ENCODE measurements around the gene OSBPL1A.

The OSBPL1A gene

DNA sequence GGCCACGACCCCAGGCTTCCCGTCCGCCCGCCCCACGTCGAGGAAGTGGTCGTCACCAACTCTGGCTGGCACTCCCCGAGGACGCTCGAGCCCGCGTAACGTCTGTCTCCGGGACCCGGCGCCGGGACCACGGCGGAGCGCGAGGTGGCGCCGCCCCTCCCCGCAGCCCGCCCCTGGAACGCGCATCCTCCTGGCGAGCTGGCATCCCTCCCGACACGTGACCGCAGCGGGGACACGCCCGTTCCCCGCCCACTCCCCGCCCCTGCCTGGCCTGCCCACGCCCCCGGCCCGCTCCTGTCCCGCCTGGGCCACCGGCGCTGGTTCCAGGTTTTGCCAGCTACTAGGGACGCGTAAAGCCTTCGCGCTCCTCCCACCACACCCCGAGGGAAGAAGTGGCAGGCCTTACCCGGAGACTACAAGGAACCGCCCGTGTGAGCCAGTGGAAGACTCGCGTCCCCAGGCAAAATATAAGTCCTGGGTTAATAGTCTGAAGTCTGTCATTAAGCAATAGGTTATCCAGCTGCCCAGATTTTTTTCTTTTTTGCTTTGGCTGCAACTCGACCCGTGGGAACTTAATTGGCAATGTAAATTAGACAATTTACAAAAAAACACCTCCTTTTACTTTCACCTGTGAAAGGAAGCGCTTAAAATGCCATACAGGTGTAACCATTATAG is at the start of gene OSBPL1A:
Gene OSBPL1A, minus strand, starts transcription at position 131 of the 675 bp plus-strand sequence. CDS start 20,291 bp downstream, outside the sequence.
- peak; percentile 80 for DNase-seq

DNA sequence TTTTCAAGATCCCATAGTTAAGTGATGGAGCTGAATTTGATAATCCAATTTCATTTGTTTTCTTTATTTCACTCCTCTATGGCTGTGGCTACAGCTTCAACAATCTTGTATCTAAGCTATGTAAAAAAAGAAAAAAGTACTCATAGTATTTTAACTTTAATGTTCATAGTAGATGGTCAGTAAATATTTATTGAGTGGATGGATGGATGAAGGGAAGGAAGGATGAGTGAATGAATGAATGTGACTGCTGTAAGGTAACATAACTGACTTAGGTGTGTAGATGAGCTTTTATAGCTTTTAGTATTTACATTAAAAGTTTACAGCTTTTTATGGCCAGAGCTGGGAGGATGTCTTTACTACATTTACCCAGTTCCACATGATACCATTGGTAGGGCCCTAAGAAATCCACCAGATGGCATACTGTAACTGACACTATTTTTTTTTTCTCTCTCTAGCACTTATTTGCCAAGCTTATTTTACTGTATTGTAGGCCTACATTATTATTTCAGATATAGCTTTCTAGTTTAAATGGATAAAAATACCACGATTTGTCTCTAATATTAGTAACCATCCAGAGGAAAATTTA is 49.4 kb upstream of the OSBPL1A start:
- no peak for DNase-seq

DNA sequence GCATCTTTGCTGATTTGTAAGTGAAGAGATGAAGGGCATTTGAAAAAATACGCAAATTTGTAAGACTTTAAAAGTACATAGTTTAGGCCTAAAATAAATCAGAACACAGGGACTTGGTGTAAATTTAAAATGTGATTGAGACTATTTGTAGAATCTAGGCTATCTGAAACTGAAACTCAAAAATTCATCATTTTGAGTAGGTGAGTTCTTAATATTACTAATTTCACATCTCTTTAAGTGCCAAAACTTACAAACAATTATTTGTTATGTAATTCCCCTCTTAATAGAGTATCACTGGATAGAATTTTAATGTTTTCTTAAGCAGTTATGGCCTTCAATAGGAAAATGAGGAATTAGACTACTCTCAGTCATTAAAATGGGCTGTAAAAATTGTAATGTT is 48.8 kb upstream of the OSBPL1A start:
- DNase-seq = no peak

DNA sequence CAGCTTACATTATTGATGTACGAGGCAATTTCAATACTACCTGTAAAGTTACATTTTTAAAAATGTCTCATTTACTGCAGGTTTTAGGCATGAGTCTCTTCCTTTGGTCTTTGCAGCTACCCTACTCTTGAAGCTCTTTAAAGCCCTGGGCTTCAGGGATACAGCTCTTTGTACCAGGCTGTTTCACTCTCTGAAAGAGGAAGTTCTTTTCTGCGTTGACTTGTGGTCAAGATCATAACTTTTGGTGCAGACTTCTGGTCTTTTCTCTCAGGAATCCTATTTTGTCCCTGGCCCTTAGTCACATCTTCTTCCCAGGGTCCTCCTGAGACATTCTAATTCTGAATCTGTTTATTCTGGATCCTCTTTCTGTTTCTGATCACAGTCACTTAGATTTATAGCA is 46.2 kb upstream of the OSBPL1A start:
- no peak for DNase-seq

DNA sequence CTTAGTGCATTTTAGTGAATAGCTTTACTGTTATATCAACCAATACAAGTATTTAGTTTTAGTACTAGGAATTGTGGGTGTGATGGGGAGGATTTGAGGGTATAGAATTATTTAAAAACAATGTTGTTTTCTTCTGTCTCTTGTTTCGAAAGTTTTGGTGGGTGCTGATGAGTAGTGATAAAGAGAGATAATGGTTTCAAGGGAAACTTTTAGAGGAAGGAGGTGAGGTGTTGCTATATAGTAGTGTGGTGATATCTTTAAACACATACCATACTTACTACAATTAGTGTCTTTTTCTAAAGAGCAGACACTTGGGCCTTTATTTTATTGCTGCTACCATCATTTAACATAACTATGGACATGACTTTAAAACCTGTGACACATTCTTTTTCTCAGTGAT is 39.3 kb upstream of the OSBPL1A start:
- DNase-seq = no peak

DNA sequence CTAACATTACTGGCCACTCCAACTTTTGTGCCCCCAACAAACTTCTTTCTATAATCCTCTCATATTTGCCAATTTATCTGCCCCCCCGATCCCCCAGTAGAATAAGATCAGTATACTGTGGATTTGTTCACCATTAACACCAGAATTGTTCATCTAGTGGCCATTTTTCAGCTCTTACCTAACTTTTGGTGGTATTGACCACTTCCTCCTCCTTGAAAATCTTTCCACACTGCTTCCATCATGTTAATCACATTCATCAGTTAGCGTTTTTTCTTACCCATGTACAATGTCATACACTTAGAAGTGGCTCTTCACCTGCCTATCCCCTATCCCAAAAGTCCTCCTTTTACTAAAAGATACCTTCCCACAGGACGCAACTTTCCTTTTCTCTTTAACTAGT is 35.0 kb upstream of the OSBPL1A start:
- no peak for DNase-seq

DNA sequence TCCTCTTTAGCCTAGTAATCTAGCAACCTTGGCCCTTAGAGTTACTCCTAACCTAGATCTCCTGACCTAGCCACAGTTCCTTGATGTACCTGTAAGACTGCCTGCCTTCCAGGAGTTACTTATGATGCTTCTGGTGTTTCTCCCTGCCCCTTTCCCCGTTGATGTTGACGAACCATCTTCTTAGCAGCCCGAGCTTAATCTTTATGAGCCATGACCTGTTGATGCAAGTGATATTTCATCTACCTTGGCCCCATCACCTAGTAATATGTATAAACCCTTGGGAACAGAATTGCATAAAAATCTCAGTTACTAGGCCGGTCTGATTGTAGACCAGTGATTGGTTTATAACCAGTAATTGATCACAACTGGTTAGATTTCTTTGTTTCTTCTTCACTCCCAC is 31.6 kb upstream of the OSBPL1A start:
- DNase-seq = no peak

DNA sequence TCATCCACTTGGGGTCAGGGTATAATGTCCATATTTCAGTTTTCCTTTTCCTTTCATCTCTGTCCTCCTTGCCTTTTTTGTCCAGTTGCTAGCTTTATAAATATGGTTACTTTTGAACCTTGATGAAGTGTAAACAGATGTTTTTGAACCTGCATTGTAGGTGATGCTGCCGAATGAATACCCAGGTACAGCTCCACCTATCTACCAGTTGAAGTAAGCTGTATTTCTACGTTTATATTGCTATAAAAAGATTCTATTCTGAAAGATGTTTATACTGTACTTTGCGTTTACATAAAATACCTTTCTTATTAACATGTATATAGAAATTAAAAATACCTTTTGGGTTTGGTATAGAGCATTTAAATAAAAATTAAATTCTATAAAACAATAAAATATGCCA is 31.1 kb upstream of the OSBPL1A start:
- no peak for DNase-seq

DNA sequence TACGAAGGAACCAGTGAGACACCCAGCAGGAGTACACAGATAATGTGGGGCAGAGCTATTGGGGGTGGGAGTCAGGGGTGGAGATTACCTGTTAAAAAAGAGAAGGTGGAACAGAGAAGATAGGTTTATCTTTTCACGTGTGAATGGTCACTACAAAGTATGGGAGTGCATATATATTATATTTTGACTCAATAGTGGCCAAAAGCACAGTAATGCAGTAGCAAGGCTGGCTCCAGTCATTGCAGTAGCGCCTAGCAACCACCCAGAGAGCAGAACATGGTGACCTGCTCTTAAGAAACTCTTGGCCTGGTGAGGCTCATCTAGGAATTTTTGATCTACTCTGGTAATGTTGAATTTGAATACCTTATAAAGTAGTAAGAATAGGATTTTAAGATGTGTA is 29.9 kb upstream of the OSBPL1A start:
- no peak for DNase-seq

DNA sequence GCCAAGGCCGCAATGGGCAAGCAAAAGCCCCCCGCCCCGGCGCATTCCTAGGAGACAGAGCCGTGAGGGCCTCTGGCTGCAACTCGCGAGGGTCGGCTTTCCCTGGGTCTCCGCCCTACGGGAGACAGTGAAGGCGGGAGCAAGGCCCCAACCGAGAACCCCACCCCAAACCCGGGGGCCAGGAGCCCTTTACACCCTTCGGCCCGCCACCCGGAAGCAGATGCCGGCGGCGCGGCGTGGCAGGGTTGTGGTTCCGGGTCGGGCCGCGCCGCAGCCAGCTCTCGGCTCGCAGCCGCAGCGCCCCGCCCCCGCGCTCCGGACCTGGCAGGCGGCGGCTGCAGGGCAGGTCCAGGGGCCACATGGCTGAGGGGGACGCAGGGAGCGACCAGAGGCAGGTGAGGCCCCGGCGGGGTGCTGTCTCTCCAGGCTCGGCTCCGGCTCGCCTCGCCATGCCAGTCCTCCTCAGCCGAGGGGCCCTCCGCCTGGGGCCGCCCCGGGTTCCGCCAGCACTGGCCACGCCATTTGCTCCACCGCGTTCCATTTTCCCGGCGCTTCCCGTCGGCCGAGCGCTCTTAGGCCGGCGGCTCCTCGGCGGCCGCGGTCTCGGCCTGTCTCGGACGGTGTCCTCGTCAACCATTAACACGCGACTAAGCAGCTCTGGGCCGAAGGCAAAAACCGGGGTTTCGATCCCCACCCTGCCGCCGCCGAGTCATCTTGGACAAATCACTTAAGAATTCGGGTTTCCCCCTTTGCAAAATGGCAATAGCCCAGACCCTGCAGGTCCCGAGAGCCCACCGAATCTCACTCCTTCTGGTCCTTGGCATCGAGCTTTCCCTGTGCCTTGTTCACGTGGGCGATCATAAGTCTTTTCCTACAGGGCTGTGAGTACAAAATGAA is 29.0 kb upstream of the OSBPL1A start, which contains the start of gene IMPACT:
Gene IMPACT, plus strand, starts transcription at position 273 of the 897 bp plus-strand sequence. Its CDS starts 87 bp downstream, at position 360.
- DNase-seq = no peak

DNA sequence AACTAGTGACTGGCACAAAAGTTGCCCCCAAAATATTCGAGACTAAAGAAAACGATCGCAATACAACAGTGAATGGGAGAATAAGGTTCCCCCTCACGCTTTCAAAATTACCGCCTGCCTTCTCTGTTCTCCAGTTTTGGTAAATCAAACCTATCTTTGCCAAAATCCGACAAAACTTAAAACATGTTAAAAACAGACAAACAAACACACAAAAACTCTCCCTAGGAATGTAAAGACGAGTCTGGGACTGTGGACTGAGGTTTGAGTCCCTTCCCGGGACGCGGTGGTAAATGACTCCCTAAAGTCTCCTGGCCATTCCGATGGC is 28.4 kb upstream of the OSBPL1A start:
- no peak for DNase-seq

DNA sequence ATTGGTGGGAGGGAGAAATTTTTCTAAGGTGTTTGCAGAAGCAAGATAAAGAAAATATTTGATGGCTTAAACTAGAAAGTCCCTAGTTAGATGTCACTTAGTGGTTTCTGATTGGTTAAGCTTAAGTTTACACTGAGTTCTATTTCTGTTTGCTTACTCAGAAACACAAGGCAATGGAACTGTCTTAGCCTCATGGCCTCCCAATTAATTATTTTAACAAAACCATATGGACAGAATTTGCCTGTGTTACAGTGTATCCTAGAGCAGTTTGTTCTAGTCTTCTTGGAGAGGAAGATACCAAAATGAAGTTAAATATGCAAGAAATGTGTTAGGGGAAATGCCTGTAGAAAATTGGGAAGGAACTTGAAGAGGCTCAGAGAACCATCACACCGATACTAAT is 24.2 kb upstream of the OSBPL1A start:
- DNase-seq = no peak

DNA sequence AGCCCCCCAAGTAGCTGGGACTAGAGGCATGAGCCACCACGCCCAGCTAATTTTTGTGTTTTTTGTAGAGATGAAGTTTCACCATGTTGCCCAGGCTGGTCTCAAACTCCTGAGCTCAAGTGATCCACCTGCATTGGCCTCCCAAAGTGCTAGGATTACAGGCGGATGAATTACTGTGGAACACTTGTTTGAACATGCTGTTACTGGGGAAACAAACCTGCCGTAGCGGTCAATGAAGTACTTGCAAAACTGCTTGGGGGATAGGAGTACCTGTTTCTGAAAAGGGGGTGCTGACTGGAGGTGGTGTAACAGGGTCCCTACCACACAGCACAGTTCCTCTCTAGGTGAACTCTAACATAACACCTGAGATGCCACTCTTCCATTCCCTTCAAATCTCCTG is 22.9 kb upstream of the OSBPL1A start:
- DNase-seq = no peak

DNA sequence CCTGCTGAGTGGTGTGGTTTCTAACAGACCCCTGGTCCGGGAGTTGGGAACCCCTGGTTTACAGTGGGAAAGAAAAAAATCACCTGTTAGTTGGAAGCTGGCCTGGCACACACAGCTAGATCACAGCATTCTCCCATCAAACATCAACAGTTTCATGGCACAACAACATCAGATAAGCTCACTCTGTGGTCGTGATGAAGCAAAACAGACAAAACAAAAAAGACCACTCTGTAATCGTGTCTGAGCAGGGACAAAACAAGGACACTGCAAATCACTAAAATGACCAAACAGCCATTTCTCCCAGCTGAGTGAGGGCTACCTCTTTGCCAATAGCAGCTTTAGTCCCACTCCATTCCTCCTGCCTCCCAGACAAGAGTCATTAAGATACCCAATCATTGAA is 19.9 kb upstream of the OSBPL1A start:
- DNase-seq = no peak

DNA sequence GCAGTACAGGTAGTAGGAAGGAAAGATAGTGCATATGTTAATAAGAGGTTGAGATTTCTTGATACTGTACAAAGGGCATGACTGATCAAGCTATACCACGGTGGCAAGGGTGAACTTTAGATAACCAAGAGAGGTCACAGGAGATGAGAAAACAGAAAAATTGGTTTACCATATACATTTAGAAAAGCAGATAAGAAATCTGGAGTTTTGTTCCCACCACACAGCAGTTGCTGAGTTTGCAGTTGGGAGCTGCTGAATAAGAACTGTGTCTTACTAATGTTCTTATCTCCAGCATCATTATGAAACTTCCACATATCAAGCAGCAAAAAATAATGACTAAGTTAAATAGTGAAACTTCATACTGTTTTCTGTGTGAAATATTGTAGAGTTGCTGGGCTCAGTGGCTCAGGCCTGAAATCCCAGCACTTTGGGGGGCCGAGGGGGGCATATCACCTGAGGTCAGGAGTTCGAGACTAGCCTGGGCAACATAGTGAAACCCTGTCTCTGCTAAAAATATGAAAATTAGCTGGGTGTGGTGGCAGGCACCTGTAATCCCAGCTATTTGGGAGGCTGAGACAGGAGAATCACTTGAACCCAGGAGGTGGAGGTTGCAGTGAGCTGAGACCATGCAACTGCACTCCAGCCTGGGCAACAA is 16.9 kb upstream of the OSBPL1A start:
- DNase-seq = no peak

DNA sequence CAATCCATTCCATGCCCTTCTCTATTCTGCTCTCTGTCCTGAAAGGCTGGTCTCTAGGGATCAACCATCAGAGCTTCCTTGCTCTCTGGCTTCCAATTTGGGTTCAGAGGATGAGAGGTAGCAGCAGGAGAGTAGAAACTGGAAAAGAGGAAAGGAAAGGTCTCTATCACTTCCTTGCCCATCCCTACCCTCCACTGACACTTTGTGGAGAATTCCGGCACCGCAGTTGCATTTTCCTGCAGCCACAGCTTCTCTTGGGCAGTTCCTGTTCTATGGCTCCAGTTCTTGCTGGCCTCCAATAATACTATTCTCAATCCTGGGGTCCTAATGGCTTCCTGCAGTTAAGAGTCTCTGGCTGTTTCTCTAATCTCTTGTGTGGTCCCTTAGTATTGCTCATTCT is 15.5 kb upstream of the OSBPL1A start:
- DNase-seq = no peak

DNA sequence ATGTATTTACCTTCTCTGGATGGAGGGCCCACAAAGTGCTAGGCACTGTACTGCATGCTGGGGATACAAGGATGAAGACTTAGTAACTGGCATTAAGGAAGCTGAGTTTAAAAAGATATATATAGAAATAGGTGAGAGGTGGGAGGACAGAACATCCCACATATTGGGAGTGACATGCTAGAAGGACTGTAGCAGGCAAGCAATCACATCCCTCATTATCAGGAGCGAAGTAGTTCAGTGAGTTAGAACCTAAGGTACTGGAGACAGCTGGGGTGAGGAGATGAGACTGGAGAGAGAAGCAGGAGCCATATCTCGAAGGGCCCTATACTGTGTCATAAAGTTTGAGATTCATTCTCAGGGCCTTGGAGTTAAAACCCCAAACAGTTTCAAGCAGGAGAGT is 10.9 kb upstream of the OSBPL1A start:
- DNase-seq = no peak

DNA sequence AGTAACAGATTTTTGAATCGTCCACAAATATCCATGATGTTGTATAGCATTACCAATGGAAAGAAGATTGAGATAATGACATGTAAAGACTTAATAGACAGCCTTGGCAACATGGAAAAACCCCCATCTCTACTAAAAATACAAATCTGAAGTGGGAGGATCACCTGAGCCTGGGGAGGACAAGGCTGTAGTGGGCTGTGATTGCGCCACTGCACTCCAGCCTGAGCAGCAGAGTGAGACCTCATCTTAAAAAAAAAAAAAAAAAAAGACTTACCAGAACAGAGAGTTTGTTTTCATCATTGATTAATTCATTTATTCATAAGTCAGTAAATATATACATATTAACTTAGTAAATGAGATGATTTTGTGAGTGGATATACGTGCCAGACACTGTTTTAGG is 7.0 kb upstream of the OSBPL1A start:
- no peak for DNase-seq

DNA sequence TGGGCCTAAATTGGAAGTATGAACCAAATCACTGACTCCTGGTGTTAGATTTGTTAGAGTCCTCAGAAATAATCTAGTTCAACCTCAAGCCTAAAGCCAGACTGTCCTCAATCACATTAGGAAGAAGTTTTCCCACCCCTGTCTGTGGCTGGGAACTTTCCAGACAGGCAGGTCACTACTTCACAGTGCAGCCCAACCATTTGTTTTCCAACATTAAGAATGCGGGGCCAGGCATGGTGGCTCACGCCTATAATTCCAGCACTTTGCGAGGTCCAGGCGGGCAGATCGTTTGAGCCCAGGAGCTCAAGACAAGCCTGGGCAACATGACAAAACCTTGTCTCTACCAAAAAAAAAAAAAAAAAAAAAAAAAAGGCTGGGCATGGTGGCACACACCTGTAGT is 5.5 kb upstream of the OSBPL1A start:
- DNase-seq = no peak

DNA sequence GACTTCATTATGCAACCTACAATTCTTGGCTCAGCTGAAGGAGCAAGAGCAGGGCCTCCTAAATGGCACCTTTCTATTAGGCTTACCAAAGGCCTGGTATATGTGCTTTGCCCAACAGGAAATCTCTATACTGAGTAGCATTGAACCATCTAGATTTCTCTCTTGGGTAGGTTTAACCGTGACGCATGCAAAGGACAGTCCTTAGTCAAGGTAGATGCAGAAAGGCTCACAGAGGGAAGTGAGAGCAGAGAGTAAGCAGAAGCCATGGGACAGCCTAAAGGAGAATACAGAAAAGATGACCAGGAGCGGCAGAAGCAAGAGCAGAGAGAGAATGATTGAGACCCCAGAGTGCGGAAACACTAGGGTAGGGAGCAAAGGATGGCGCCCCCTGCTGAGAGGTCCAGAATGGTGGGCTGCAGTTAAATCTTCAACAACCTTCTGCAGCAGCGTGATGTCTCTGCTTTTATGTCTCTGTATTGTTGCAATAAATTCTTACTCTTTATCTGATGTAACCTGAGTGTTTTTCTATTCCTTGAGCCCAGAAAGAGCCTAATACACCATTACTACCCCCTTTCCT is 4.7 kb upstream of the OSBPL1A start:
- no peak for DNase-seq

DNA sequence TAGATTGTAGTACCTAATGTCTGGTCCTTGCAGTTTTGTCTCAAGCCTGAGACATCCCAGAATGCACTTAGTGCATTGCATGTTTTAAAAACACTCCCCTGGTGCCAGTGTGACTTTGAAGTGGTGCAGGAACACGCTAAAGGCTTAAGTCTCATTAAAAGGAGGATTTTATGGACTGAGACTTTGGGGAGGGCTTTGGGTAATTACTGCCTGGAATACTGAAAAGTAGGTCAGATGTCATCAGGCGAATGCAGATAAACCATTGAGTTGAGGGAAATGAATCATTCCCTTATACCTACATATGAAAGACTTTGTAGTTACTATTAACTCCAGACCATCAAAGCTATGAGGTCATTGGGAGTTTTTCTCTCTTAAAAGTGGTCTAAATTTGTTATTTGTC is 3.0 kb upstream of the OSBPL1A start:
- DNase-seq = no peak

DNA sequence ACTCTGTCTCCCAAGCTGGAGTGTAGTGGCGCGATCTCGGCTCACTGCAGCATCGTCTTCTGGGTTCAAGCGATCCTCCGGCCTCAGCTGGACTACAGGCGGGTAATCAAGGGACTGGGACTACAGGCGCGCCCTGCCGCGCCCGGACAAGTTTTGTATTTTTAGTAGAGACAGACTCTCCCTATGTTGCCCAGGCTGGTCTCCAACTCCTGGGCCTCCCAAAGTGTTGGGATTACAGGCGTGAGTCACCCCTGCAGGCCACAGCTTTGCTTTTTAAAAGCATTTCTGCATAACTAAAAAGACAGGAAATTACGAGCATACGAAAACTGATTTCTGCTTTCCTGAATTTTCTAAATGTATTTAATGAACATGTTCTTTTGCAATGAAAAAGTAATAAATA is 916 bp upstream of the OSBPL1A start:
- DNase-seq = no peak

DNA sequence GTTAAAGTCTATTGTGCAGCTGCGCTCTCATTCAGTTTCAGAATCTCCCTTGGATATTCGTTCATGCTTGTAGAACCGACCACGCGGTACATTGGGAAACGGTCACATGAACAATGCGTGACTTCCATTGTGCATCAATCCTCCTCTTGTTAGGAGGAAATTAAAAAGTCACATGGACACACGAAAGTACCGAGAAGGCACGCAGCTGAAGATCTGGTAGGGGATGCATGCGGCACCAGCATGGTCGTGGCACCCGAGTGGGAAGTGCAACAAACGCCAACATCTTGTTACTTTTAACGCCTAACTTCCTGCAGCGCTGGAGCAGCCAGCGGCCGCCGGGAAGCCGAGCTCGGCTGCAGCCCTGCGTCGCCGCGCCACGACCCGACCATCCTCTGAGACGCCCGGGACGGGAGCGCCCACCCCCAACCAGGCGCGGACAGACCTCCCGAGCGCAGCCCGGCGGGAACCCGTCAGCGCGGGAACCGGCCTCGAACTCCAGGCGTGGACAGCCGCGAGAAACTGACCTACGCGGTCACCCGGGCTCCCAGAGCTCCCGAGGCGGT is 412 bp downstream of the OSBPL1A start:
- DNase-seq = peak; percentile 14

Measured in NCI-H1436 treated with DMSO at 0.1 percent for 48 hours (cell line).